ENCODE results near the gene SPPL3.

- TF ChIP-seq POLR2A (IDR thresholded peaks at IDR 0.05; ENCODE audit: low read length) (no peak), GATA1 (IDR thresholded peaks at IDR 0.05; ENCODE audit: low read depth, low read length) (no peak)
Observed at GRCh38 chr12:120740871-120741270, 163.3 kb downstream of the SPPL3 start.

Measured in erythroblast (primary cell).